GM10248 (cell line): ENCODE data around the gene HMG20A.

Source experiments
- CTCF ChIA-PET: fragments of 300-600 bp; sonication (Branson Sonifier 250); formaldehyde crosslinking; extraction: SDS; loops from one replicate; lab custom pipeline; 2021; ENCODE audit warnings: antibody characterized with exemption; lab: Yijun Ruan, JAX
- POLR2A ChIA-PET: fragments of 350-650 bp; sonication (Branson Sonifier 250); formaldehyde crosslinking; extraction: SDS; loops from one replicate; lab custom pipeline; 2020; ENCODE audit warnings: antibody characterized with exemption; lab: Yijun Ruan, JAX
- DNase-seq: peaks from one replicate; pipeline ENCODE4 v3.0.0; 2012; ENCODE audit errors: extremely low spot score
- CTCF ChIP-seq: IDR thresholded peaks from 2 replicates; pipeline ENCODE4 v1.5.1; 2012; ENCODE audit warnings: mild to moderate bottlenecking, low read depth; ENCODE audit errors: extremely low read depth, missing control alignments, control extremely low read depth

HMG20A gene

DNA sequence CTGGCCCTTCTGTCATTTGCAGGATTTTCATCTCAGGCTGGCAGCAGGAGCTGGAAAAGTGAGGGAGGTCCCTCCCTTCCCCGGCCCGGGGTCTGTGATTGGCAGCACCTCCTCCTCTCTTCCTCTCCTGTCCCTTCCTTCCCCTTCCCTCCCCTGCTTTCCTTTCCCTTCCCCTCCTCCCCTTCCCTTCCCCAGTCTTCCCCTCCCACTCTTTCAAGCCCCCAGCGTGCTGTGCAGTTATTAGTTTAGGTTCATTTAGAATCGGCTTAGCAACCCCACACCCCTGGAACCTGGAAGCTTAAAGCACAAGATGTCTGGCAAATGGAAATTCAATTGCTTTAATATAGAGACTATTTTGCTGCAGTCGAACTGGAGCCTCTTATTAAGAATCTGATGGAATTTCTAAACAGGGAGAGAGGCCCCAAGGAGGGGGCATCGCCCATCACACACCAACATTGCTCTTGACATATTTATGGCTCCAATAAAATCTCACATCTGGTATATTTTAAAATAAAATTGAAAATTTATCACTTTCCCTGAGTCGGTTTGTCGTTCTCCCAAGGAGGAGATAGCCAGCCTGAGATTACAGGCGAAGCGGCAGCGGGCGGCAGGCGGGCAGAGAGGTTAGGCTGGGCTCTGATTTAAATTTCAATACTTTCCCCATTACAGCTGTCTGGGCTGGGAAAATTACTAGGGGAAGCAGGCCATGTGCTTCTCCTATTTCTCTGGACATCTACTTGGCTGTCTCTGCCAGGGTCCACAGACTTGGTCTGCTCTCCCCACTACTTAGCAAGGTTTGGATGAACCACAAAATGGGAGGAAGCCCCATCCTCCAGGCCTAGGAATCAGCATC lies 113.1 kb downstream of the HMG20A start:
- CTCF ChIA-PET, result interaction anchor here (1.1 to 3.3 kb wide), 3 partner anchors 8 to 37 kb away, joined by 3 to 28 read pairs (median 4); no protein-coding TSS in a partner anchor
- no peak for DNase-seq
- TF ChIP-seq CTCF, result no peak
- POLR2A ChIA-PET, result no interaction called here
